Activated T-cell treated with anti-CD3 and anti-CD28 coated beads for 4 hours (primary cell): ENCODE results near the gene AMFR.

Source experiments
- DNase-seq: peaks from one replicate; pipeline ENCODE4 v3.0.0-alpha.2; 2020

The AMFR gene

GRCh38 chr16:56346131-56346890 lies 79.0 kb downstream of the AMFR start:
- no peak for DNase-seq

- DNase-seq: no peak
Observed at GRCh38 chr16:56345406-56346050, 79.8 kb downstream of the AMFR start.

GRCh38 chr16:56344518-56345405 lies 80.6 kb downstream of the AMFR start:
- no peak for DNase-seq

GRCh38 chr16:56343661-56344517 lies 81.5 kb downstream of the AMFR start:
- DNase-seq: no peak

- no peak for DNase-seq
Observed at GRCh38 chr16:56341656-56342399, 83.5 kb downstream of the AMFR start.

GRCh38 chr16:56340864-56341365 lies 84.4 kb downstream of the AMFR start:
- DNase-seq: no peak

GRCh38 chr16:56340416-56340815 lies 84.9 kb downstream of the AMFR start:
- no peak for DNase-seq

- no peak for DNase-seq
Observed at GRCh38 chr16:56339431-56340195, 85.7 kb downstream of the AMFR start.

GRCh38 chr16:56338566-56339318 lies 86.6 kb downstream of the AMFR start:
- DNase-seq: no peak

GRCh38 chr16:56337858-56338325 lies 87.5 kb downstream of the AMFR start:
- DNase-seq: no peak

- DNase-seq: no peak
Observed at GRCh38 chr16:56337131-56337857, 88.1 kb downstream of the AMFR start.

GRCh38 chr16:56336711-56337110 lies 88.6 kb downstream of the AMFR start:
- DNase-seq: no peak

- DNase-seq: no peak
Observed at GRCh38 chr16:56336071-56336688, 89.2 kb downstream of the AMFR start.

- no peak for DNase-seq
Observed at GRCh38 chr16:56334761-56335160, 90.6 kb downstream of the AMFR start.

GRCh38 chr16:56332464-56333079 lies 92.8 kb downstream of the AMFR start:
- DNase-seq: no peak

GRCh38 chr16:56331915-56332314 lies 93.4 kb downstream of the AMFR start:
- DNase-seq: no peak

- no peak for DNase-seq
Observed at GRCh38 chr16:56331399-56331798, 93.9 kb downstream of the AMFR start.

- no peak for DNase-seq
Observed at GRCh38 chr16:56330476-56330875, 94.9 kb downstream of the AMFR start.
